Glomerular endothelial cell (primary cell): ENCODE measurements around the gene PRKG1. TPM values are rescaled to one million over a fixed set of nuclear protein-coding genes. Genes with fewer than 3 reads are reported as not detected.
"Not testable (repeated sequence)": the region's sequence is repeated elsewhere in the genome, so short reads cannot be mapped to it uniquely, and the experiment has no call there.

ENCODE experiments used
- DNase-seq: peaks from one replicate; pipeline ENCODE4 v3.0.0-alpha.2; 2011; ENCODE audit warnings: low read depth, low spot score; ENCODE audit errors: extremely low read depth
- total RNA-seq: library from RNA; depleted of rRNA; stranded (reverse); fragments of >200 nt; gene quantifications from 2 replicates; pipeline ENCODE4 v1.2.3, GENCODE V29; 2015

The PRKG1 gene
- total RNA-seq, 1 donor from 2014 or later = 4.9 TPM

DNA sequence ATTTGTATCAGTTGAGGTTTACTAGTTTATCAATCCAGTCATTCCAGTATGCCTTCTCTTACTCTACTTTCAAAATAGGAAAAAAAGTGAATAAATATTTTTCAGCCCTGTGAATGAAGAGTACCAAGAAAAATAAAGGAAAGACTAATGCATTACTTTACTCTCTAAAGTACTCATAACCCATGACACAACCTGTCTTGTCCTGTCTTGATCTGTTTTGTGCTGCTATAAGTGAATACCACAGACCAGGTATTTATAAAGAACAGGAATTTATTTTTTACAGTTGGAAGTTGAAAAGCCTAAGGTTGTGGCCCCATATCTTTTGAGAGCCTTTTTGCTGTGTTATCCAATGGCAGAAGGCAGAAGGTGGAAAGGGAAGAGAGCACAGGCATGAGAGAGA is 1045.2 kb downstream of the PRKG1 start:
- no peak for DNase-seq

DNA sequence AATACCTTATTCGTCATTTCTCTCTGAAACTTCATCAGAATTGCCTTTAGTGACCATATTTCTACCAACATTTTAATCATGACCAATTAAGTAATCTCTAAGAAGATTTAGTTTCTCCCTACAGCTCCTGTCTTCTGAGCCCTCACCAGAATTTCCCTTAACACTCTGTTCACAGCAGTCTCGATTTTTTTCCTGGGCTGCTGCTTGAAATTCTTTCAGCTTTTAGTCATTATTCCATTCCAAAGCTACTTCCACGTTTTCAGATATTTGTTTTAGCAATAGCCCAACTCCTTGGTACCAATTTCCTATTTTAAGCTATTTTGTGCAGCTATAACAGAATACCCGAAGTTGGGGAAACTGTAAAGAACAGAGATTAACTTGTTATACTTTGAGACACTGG is 1047.4 kb downstream of the PRKG1 start:
- no peak for DNase-seq

GRCh38 chr10:52128056-52128683 is 1053.9 kb downstream of the PRKG1 start:
- no peak for DNase-seq

- DNase-seq = no peak
Measured at GRCh38 chr10:52129410-52130178, 1055.3 kb downstream of the PRKG1 start.

DNA sequence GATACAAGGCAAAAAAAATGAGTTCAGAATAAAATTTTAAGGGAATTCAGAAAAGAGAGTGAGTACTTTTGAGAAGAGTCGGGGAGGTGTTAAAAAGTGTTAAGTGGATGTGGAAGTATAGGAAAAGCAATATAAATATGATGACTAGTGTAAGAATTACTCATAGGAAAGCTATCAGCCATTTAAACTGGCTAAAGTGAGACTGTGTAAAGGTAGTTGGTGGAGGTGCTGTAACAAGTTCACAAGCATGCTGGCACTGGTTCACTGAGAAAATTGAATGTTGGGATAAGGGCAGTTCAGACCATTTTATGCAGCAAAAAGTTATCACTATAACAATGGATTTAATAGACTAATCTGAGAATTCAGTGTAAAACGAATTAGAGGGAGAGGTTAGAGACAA is 1060.8 kb downstream of the PRKG1 start:
- no peak for DNase-seq

DNA sequence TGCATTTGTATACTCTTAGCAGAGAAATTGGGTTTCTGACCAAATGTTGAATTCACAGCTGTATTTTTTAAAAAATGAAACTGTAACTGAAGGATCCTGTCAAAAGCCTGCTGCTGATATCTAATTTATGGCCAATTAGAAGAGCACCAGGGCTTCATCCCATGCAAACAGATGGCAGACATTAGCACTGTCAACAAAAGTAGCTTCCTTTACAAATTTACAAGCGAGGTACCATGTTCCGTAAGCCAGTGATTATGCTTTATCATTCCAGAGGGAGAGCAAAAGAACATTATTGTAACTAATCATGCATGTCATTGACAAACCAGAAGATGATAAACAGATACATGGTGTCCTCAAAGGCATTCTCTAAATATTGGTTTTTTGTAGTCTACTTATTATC is 1062.6 kb downstream of the PRKG1 start:
- DNase-seq = no peak

- no peak for DNase-seq
Measured at GRCh38 chr10:52143338-52143737, 1069.1 kb downstream of the PRKG1 start.

DNA sequence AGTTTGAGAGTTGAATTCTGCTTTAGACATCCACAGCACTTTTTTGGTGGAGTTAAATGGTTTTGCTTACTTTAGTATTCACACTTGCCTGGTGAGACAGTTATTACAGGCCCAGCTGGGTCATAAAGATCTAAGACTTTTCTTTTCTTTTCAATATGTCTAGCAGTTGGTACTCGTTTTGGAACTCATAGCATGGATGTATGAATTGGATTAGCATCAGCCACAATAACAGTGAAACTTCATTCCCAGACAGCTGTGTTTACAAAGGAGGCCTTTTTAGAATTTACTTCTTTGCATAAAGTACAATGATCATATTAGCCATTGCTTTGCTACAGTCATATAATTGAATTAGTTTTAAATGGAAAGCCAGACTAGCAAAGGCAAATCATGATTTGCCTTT is 1071.3 kb downstream of the PRKG1 start:
- DNase-seq = no peak

GRCh38 chr10:52146766-52147165 is 1072.5 kb downstream of the PRKG1 start:
- DNase-seq = no peak

GRCh38 chr10:52170776-52171175 is 1096.5 kb downstream of the PRKG1 start:
- no peak for DNase-seq

DNA sequence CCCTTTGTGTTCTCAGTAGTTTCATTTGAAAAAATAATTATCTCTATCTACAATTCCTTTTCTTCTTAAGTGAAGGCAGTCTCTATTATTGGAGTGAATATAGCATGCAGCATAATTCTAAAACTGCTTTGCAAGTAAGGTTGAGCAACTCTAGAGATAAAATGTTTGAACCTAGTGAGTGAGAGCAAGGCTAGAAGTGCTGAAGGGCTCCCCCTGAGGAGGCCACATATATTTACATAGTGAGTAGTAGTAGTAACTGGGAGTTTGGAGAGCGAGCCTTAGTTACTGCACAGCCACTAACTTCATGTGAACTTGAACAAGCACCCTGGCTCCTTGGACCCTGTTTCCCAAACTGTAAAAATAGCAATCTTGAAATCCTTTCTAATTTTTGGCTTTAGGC is 1098.3 kb downstream of the PRKG1 start:
- no peak for DNase-seq

- DNase-seq = no peak
Measured at GRCh38 chr10:52185256-52185655, 1111.0 kb downstream of the PRKG1 start.

DNA sequence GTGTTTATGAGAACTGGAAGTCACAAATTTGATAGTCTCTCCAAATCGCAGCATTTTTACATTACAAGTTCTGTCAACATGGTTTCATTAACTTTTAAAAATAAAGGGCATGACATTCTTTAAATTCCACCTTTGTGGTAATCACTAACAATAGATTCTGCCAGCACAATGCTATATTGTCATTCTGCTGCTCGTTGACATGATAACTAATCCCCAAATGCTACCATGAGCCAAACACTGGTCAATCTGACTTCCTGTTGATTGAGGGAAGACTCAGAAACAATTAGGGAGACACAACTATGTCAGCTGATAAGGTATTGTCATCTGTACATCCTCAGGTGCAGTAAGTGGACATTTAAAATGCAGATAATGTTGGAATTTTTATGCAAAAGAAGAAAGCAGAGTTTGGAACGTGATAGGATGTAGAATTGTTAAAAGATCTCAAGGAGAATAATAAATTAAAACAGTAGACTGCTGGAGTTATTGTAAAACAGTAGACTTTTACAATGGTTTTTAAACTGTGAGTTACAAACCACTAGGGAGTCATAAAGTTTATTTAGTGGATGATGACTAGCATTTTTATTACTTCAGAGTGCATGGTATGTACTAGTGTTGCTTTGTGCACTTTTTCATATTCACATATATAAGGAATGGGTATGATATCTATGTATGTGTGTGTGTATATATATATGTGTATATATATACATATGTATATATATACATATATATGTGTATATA is 1113.4 kb downstream of the PRKG1 start:
- DNase-seq = no peak

- DNase-seq = no peak
Measured at GRCh38 chr10:52191049-52191448, 1116.8 kb downstream of the PRKG1 start.

DNA sequence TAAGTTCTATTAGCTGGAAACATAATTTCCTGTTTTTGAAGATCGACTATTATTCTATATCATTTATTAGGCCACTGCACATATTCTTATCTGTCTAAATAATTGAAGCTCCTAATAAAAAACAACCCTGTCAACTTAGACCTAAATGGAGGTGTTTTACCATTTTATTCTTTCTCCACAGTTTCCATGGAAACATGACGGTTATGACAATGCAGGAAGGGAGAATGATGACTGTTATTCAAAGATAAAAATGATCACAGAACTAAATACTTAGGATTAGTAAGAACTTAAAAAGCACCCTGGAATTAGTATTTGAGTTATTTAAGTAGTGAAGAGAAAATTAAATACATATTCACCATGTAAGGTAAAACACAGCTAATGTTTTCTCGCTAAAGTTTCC is 1119.9 kb downstream of the PRKG1 start:
- no peak for DNase-seq

- no peak for DNase-seq
Measured at GRCh38 chr10:52194716-52195115, 1120.4 kb downstream of the PRKG1 start.

DNA sequence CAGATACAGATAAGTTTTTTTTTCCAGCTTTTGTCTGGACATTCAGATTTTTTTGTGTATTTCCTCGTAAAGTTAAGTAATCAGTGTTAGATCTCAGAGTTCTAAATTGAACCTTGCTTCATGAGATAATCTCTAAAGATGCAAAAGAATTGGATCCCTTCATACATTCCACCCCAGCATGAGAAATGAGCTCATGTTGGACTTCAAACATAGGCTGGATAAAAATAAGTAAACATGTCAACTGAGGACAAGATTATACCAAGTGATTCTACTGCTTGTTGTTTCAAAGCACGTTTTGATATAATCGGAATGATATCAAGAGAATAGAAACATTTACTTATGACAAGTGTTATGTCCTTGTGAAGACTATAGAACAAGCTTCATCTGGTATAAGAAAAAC is 1122.8 kb downstream of the PRKG1 start:
- no peak for DNase-seq

DNA sequence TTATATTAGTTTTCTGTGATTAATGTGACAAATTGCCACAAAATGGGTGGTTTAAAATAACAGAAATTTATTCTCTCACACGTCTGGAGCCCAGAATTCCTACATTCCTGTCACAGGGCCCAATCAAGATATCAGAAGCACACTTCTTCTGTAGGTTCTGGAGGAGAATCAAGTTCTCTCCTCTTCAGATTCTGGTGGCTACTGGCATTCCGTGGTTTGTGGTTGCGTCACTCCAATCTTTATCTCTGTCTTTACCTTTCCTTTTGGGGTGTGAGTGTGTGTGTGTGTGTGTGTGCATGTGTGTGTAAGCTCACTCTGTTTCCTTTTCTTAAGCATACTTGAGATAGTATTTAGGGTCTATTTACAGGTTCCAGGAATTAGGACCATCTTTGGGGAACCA is 1124.3 kb downstream of the PRKG1 start:
- DNase-seq = no peak

DNA sequence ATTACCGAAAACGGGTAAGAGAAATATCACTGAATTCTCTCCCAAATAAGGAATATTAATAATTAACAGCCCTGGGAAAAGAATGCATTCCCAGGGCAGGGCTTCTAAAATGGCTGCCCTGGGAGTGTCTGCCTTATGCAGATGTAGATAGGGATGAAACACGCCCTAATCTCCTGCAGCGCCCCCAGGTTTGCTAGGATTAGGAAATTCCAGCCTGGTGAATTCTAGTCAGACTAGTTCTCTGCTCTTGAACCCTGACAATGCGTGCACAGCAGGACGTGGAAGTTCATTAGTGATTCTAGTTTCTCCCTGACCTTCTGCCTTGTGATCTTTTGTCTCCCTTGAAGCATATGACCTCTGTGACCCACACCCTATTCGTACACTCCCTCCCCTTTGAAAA is 1130.6 kb downstream of the PRKG1 start:
- not testable (repeated sequence) for DNase-seq

DNA sequence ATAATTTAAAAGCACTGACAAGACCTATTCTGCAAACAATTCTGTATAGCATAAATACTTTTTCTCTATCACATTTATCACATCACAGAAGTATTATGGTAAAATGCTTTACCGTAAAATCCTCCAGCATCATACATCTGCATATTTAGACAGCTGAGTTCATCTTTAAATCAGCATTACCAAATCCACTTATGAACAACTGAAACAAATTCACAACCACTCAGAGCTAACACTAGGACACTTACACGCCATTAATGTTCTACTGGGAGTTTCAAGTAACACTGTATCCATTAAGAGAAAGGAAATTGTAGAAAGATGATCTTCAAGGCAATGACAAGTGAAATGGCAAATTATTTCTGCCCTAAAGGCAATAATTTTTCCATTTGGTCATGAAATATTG is 1134.1 kb downstream of the PRKG1 start:
- DNase-seq = no peak

DNA sequence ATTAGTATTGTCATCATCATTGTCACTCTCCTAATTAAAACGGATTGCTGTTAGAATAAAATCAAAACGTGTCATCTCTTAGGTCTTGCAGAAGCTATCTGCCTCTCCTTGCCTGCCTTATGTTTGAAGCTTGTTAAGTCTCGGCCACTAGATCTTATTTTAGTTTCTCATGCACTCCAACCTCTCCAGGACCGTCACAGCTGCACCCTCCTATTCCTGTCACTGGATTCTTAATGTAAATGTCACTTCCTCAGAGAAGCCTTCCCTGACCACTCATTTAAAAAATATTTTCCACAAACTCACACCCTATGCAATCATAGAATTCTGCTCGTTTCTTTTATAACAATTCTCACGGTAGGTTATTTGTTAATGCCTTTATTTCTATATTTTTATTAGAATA is 1135.9 kb downstream of the PRKG1 start:
- DNase-seq = no peak

- no peak for DNase-seq
Measured at GRCh38 chr10:52212062-52212461, 1137.8 kb downstream of the PRKG1 start.
